ENCODE measurements around the gene SPIRE1. TPM values are rescaled to one million over a fixed set of nuclear protein-coding genes. Genes with fewer than 3 reads are reported as not detected.
"Not testable (repeated sequence)": the region's sequence is repeated elsewhere in the genome, so short reads cannot be mapped to it uniquely, and the experiment has no call there.

Gene SPIRE1
- polyA plus RNA-seq, 3 donors = 31.6 to 36.5 (median 36.1) TPM

DNA sequence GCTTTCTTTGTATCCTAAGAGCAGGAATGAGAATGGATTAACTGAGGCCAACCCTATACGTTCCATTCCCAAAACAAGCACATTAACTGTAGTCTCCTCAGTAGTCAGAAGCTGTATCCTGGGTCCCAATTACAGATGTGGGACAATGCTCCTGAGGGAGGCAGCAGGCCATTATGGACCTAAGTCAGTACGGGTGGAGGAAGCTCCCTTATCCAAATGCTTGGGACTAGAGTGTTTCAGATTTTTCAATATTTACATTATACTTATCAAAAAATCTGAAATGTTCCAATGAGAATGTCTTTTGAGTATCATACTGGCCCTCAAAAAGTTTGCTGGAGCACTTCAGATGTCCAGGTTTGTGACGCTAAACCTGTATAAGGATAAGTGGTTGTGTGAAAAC, 160.1 kb downstream of the SPIRE1 start:
- DNase-seq (ENCODE audit: low read depth in 3 of 3, low spot score in 2 of 3) = no peak

DNA sequence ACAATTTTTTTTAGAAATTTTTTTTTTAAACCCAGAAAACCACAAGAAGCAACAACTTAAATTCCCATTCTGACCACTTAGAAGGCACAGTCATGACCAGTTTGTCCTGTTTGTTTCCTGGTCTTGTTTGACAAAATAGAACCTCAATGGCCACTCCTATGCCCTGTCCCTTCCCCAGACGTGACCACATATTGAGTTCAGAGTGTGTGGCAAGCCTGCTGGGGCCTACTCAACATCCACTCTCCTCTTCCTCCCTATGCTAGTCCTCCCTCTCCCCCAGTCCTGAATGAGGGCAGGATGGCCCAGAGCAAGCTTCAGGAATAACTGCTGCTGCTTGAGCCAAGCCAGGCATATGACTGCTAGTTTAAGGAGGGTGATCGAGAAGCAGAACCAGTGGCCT, 160.6 kb downstream of the SPIRE1 start:
- DNase-seq (ENCODE audit: low read depth in 3 of 3, low spot score in 2 of 3) = no peak

DNA sequence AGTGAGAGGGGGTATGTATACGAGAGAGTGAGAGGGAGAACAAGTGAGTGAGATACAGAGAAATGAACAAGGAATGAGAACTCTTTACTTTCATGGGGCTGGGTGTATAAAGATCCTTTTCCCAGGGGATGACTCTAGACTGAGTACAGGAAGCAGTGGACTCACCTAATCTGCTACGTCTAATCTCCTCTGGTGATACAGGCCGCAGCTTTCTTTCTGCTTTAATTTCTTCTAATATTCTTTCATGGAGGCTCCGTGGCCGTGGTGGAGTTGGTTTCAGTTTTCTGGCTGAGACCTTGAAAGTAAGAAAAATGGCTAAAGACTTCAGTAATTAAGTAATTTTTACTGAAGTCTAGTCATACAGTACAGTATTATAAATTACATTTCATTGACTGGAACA, 165.0 kb downstream of the SPIRE1 start:
- DNase-seq (ENCODE audit: low read depth in 3 of 3, low spot score in 2 of 3) = no peak

DNA sequence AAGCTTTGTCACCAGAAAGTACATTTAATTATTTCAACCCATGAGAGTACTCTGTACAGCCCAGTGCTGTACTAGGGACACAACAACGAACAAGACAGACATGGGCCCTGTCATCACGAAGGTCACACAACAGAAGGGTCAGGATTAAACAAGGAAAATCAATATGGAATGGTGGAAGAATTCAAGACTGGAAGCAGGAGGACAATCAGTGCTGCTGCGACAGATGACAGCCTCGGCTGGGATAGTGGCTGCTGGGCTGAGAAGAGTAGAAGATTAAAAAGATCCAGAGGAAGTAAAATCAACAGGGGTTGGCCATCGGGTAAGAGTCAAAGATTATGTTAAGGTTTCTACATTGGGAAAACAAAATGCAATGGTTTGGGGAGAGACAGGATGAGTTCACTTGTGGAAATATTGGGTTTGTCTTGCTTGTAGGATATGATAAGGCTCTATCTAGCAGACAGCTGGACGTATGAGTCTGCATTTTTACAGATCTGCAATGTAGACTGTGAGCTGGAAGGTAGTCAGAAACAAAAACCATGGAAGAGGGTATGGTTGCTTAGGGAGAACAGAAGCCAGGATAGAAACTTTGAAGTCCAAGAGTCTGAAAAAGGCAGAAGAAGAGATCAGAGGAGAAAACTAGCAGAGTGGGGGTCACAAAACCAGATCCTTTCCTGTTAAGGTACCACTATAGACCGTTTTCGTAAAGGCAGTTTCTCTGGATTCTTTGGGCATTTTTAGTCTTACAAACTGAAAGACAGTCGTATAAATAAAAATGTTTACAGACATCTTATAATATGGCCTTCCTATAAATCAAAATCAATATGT, 166.1 kb downstream of the SPIRE1 start:
- no peak for DNase-seq (ENCODE audit: low read depth in 3 of 3, low spot score in 2 of 3)

DNA sequence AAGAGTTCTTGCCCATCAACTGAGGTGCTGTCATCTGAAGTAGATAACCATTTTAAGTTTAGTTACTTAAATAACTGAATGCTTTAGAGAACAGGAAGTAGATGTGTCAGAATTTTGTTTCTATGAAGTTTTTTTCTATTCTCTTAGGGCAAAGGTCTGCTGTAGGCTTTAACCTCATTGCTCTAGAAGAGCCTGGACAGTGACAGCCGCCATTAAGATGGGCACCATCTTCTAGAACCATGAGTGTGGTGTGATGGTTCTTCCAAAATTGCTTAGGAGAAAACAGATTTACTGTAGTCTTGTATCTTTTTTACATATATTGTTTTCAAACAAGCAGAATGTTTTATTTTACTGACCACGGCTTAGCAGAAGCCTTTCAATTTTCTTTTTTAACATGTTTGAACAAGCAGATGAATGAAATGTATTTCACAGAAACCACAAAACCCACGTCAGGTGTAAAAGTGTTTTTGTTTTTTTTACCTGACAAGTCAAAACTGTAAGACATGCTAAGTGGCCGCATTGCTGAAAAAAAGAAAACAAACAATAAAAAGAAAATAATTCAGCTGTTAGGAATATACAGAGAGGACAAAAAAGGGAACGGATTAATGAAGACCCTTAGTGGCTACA, 172.3 kb downstream of the SPIRE1 start:
- no peak for DNase-seq (ENCODE audit: low read depth in 3 of 3, low spot score in 2 of 3)

DNA sequence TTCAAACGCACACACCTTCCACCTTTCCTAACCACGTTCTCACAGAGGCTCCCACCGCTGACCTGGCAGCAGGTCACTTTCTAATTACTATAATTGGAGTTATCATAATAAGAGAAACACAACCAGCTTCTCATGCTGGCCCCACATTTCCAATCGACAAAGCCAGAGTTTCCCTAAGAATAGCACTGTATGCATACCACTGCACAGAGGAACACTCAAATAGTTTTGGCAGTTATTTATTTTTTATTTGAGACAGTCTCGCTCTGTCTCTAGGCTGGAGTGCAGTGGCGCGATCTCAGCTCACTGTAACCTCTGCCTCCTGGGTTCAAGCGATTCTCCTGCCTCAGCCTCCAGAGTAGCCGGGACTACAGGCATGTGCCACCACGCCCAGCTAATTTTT, 176.0 kb downstream of the SPIRE1 start:
- not testable (repeated sequence) for DNase-seq (ENCODE audit: low read depth in 3 of 3, low spot score in 2 of 3)

DNA sequence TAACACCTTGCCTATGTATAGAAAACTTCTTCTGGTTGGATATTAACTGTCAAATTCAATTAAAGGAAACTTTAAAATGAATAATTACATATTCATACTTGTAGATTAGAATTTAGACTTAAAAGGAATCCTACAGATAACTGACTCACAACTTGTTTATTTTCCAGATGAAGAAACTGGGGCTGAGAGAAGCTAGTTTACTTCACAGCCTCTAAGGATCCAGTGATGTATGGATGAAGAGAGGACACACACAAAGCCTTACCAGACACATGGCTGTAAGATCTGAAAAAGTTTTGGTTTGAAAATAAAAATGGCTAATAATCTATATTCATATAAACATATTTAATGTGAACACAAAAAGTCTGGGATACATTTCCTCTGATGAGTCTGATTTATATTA, 177.9 kb downstream of the SPIRE1 start:
- no peak for DNase-seq (ENCODE audit: low read depth in 3 of 3, low spot score in 2 of 3)

DNA sequence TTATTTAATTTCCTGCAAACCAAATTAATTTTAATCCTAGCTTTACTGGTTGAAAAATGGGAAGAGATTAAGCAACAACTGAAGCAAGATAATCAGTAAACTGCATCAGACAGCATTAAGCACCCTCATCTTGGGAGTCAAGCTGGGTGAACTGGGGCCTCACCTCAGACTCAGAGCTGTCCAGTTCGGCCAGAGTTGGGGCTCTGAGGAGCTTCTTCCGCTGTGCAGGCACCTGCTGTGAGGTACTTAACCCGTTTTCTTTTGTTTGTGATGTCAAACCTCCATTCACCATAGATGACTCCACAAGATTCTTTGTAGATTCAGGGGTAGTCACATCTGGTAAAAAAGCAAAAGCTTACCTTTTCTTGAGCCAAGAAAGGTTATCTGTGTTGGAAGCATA, 178.4 kb downstream of the SPIRE1 start:
- DNase-seq (ENCODE audit: low read depth in 3 of 3, low spot score in 2 of 3) = no peak

DNA sequence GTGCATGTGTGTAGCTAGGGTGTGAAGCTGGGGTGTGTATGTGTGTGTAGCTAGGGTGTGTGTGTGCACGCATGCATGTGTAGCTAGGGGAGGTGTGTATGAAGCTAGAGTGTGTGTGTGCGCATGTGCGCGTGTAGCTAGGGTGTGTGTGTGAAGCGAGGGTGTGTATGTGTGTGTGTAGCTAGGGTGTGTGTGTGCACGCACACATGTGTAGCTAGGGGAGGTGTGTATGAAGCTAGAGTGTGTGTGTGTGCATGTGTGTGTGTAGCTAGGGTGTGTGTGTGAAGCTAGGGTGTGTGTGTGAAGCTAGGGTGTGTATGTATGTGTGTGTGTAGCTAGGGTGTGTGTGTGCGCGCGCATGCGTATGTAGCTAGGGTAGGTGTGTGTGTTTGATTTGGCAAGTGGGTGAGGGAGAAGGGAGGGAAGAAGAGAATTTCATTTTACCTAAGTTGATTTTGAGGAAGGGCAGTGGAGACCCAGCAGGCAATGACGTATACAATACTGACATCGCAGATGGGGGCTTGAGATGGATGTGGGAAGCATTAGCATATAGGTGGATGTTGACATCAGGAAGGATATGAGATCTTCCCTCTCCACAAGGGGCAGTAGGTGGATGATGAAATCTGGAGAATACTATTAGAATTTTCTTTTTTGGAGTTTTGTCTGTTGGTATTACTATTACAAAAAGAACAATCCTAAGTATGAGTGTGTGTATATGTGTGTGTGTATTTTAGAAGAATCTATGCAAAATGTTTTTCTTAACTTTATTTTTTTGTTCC, 179.4 kb downstream of the SPIRE1 start:
- DNase-seq (ENCODE audit: low read depth in 3 of 3, low spot score in 2 of 3) = no peak

DNA sequence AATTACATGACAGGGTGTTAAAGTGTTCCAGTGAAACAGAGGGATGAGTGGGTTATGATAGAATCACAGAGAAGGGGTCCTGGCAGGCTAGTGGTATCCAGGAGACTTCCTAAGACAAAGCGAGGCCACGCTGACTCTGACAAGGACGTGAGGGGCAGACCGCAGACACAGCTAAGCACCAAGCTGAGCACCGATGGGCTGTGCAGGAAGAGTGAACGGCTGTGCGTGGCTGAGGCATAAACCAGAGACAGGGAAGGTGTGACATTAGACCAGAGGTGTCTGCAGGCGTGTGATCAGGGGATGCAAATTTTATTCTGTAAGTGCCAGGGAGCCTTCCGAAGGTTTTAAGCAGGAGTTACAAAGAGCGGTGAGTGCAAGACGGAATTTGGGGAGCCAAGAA, 180.3 kb downstream of the SPIRE1 start:
- no peak for DNase-seq (ENCODE audit: low read depth in 3 of 3, low spot score in 2 of 3)

DNA sequence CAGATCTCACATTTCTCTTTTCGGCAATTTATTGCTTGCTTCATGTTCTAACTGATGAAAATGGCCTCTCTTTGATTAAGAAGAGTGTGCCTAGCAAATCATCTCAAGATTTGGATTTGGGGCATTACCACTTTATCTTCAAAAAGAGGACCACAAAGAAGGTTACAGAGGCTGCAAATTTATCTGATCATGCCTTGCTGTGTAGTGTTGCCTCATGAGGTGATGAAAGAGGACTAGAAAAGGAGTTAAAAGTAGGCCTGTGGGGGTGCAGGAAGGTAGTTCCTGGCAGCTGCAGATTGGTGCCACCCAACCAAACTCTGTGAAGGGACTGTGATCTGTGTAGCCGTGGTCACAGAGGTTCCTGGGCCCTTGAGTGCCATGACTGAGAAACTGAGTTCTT, 181.0 kb downstream of the SPIRE1 start:
- no peak for DNase-seq (ENCODE audit: low read depth in 3 of 3, low spot score in 2 of 3)

DNA sequence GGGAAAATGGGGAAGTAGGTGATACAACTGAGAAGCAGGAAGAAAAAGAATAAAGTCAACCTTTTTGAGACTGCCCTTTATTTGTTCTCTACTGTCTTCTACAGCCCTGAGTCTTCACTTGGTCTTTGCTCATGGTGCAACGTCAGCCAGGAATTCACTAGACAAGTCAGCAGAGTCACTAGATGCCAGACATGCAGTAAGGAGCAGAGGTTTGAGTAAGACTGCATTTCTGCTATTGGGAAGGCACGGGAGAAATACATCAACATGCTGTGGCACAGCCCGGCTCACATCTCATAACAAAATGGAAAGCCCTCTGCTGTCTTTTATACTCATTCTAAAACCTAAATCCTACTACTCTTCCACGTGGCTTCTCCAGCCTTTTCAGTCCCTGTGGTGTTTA, 183.0 kb downstream of the SPIRE1 start:
- no peak for DNase-seq (ENCODE audit: low read depth in 3 of 3, low spot score in 2 of 3)

DNA sequence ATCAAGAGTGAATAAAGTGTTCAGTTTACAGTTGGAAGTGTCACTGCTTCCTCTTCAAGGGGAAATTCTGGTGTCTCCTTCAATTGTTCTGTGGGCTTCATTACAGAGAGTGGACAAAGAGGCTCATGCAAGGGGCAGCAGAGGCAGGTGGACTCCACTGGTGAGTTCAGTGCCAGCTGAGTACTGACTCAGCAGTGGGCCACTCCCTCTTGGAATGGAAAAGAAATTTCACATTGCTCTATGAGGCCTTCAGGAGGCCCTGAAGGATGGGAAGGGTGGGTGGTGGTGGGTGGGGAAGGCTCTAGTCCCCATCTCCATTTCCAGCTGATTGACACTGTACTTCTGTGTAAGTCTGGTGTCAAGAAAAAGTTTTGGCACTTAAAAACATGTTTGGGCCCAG, 183.8 kb downstream of the SPIRE1 start:
- no peak for DNase-seq (ENCODE audit: low read depth in 3 of 3, low spot score in 2 of 3)

DNA sequence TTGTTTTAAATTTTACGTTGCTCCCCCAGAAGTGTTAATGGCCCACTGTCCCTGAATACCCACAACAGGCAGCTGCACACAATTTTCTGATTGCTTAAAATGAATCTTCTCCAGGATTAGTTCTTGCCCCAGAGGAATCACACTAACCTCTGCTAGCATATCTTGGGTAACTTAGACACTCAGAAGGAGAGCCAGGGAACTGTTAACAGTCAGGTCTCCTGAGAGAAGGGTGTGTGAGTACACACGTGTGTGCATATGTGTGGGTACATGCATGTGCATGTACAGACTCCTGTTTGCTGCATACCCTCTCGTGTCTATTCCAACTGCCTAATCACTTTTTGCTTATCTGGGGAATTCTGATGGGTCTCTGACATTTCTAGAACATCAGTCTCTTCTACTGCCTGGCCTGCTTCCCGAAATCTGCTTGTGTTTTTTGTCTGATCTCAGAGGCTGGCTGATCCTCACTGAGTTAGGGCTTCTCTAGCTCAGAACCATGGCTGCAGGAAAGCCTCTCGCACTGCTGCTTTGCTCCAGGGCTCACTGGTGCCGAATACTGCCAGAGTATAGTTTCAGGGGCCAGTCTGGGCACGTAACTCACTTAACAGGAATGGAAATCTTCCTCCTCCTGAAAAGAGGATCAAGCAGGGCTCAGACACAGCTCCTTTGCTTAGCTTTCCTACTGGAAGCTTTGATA, 187.4 kb downstream of the SPIRE1 start:
- DNase-seq (ENCODE audit: low read depth in 3 of 3, low spot score in 2 of 3) = no peak

DNA sequence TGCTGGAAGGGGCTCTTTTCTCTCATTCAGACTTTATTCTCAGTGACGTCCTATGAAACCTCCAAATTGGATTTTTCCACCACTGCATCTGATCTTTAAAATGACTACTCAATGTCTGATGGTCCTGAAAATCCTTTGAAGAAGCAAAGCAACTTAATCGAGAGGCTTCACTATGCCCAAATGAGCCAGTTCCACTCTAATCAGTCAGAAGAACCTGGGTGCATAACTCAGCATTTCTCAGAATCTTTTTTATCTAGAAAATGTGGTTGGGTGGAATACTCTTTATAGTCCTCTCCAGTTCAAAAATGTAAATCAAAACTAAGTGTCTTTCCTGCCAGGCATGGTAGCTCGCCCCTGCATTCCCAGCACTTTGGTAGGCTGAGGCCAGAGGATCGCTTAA, 189.5 kb downstream of the SPIRE1 start:
- no peak for DNase-seq (ENCODE audit: low read depth in 3 of 3, low spot score in 2 of 3)

DNA sequence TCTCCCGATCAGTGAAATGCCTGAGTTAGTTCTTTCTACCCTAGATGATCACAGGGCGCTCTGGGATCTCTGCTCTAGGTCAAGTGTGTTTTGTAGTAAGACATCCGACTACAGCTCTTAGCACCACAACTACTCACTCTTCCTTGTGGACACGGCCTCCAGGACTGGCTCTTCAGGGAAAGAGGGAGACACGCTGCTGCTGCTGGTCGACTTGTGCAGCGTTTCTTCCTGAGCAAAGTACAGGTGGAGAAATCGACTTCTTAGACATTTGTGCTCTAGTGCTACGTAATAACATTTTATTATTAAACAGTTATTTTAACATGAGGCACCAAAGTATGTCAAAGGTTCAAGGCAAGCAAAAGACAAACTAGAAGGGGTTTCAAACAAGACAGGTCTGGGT, 193.2 kb downstream of the SPIRE1 start:
- DNase-seq (ENCODE audit: low read depth in 3 of 3, low spot score in 2 of 3) = no peak

DNA sequence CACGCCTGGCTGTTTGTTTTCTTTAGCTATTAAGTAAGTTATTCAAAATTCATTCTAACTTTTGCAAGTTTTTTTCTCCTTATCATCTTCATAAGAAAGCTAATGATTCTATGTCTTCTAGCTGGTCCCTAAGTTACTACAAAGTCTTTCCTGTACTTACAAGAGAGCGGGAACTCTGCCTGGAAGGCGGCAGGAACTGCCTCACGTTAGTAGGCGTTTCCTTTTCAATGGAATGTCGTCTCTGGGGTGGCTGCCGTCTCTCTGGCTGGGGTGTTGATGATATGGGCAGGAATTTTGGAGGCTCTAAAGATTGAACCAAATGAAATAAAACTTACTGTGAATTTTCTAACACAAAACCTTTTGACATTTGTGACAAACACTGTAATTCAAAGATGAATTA, 194.7 kb downstream of the SPIRE1 start:
- DNase-seq (ENCODE audit: low read depth in 3 of 3, low spot score in 2 of 3) = no peak

DNA sequence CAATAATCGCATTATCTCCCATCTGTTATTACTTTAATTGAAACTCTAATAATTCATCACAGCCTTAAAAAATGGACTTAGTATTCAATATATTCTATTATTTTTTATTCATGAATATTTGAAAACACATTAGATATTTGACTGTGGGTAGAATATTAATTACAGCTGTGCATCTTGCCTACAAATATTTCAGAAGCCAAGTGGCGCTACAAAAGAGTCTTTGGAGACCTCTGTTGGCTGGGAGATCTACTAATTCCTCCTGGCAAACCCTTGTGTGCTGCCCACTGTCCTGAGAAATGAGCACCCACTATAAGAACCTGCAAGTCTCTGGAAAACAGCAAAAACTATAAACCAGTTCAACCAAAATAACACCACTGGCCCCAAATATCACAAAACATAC, 195.7 kb downstream of the SPIRE1 start:
- no peak for DNase-seq (ENCODE audit: low read depth in 3 of 3, low spot score in 2 of 3)

DNA sequence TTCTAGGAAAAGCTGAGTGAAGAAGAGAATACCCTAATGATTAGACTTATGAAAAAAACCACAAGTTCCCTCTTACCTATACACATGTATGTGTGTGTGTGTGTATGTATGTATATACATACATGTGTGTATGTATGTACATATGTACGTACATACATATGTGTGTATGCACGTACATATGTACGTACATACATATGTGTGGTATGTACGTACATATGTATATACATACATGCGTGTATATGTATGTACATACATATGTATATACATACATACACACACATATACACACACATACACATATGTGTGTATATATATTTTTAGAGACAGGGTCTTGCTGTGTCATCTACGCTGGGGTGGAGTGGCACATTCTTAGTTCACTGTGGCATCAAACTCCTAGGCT, 196.6 kb downstream of the SPIRE1 start:
- DNase-seq (ENCODE audit: low read depth in 3 of 3, low spot score in 2 of 3) = no peak

DNA sequence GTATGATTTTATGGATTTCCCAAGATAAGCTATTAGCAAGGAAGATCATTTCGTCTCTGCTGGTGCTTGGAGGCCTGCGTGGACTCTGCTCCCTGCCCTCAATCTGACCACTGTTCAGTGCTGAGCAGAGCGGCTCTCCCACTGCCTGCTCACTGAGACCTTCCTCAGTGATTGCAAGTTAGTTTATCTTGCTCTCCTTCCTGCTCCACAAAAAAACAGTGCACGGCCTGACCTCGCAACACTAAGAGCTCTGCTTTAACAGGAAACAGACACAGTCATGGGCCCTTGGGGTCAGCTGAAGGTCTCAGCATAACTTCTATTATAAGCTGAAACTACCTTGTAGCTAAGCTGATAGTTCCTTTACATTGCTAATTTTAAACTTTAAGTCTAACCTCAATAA, 197.0 kb downstream of the SPIRE1 start:
- no peak for DNase-seq (ENCODE audit: low read depth in 3 of 3, low spot score in 2 of 3)

DNA sequence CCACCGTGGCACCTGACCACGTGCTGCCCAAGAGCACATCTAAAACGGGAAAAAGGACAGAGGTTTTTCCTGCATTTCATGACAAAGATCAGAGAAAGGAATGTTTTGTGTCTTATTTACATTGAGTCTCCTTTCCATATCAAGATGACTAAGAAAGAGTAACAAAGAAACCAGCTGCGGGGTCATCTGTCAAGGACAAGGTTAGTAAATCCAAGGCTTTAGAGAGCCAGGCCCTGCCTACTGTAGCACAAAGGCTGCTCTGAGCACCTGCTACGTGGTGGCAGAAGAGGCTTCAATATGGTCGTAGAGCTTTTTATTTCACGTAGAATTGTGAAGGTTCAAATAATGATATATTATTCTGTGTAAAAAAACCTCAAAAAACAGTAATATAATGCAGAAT, 199.1 kb downstream of the SPIRE1 start:
- no peak for DNase-seq (ENCODE audit: low read depth in 3 of 3, low spot score in 2 of 3)
